Large intestine (tissue), 3 donors: ENCODE measurements around the gene ZSCAN4. TPM values are rescaled to one million over a fixed set of nuclear protein-coding genes. Genes with fewer than 3 reads are reported as not detected.

ENCODE experiments used
- DNase-seq, 2 donors: peaks; one replicate each; pipeline versions ENCODE4 v3.0.0 to v3.0.0-alpha.2; 2013
- H3K27ac ChIP-seq: one replicate; pipeline ENCODE4 v1.5.1; 2013; ENCODE audit warnings: low read length
- H3K27me3 ChIP-seq: 2 replicates; pipeline ENCODE4 v1.6.1; 2013; ENCODE audit warnings: low read length; ENCODE audit not compliant: control insufficient read depth, insufficient read depth
- H3K36me3 ChIP-seq: 2 replicates; pipeline ENCODE4 v1.6.1; 2013; ENCODE audit warnings: low read length; ENCODE audit not compliant: control insufficient read depth, insufficient read depth
- H3K4me1 ChIP-seq: one replicate; pipeline ENCODE4 v1.6.1; 2013; ENCODE audit warnings: low read length; ENCODE audit not compliant: control insufficient read depth, insufficient read depth
- H3K4me3 ChIP-seq: one replicate; pipeline ENCODE4 v1.5.1; 2013; ENCODE audit warnings: low read length
- H3K9me3 ChIP-seq: one replicate; pipeline ENCODE4 v1.6.1; 2013; ENCODE audit warnings: mild to moderate bottlenecking, low read depth, low read length, moderate library complexity; ENCODE audit not compliant: control insufficient read depth
- WGBS: methylation state at CpG from one replicate; pipeline ENCODE4 v1.1.5; 2013; ENCODE audit warnings: low lambda C conversion rate; ENCODE audit not compliant: insufficient coverage; 5-methylcytosine and 5-hydroxymethylcytosine counted together
- polyA plus RNA-seq: library from polyadenylated mRNA; unstranded; fragments of 120-200 nt; gene quantifications from one replicate; pipeline ENCODE4 v1.2.1, GENCODE V29; 2013

The ZSCAN4 gene
- polyA plus RNA-seq, 1 donor = 0.25 TPM

GRCh38 chr19:57712222-57712621, 43.5 kb downstream of the ZSCAN4 start:
- H3K27ac ChIP-seq = no peak overlapping the region
- peaks cover 4% of the 10 kb centered on the region for H3K9me3 ChIP-seq
- no peaks in the 10 kb centered on the region for H3K27me3 ChIP-seq
- no peak for DNase-seq
- H3K36me3 ChIP-seq = peaks cover 8% of the 10 kb centered on the region
- peaks cover 11% of the 10 kb centered on the region for H3K4me1 ChIP-seq
- no peak overlapping the region for H3K4me3 ChIP-seq
- WGBS = no CpG with 5 or more reads among the region's 1 CpG

DNA sequence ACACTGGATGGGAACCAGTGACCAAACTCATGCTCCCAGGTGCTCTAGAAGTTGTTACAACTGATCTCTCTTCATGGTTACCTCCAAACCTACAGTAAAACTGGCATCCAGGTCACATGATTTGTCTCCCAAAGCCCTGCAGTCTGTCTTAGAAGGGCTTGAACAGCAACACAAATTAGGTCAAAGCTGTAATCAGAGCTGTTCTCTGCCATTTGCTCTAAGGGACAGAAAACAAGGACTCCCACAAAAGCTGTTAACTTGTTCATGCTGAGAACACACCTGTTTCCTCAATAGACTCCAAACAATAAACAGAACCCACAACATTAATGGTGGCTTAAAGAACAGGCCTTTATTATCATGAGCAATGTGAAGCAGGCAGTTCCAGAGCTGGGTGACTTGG, 50.7 kb downstream of the ZSCAN4 start:
- no peaks in the 10 kb centered on the region for H3K27me3 ChIP-seq
- no peak overlapping the region for H3K4me3 ChIP-seq
- no peak overlapping the region for H3K27ac ChIP-seq
- DNase-seq = no peak
- peaks cover 44% of the 10 kb centered on the region for H3K36me3 ChIP-seq
- H3K9me3 ChIP-seq = peaks cover 38% of the 10 kb centered on the region
- no peaks in the 10 kb centered on the region for H3K4me1 ChIP-seq

- peaks cover 44% of the 10 kb centered on the region for H3K36me3 ChIP-seq
- no peak overlapping the region for H3K4me3 ChIP-seq
- peaks cover 39% of the 10 kb centered on the region for H3K9me3 ChIP-seq
- no peak for DNase-seq
- no CpG with 5 or more reads among the region's 4 CpGs for WGBS
- H3K4me1 ChIP-seq = no peaks in the 10 kb centered on the region
- H3K27me3 ChIP-seq = no peaks in the 10 kb centered on the region
- H3K27ac ChIP-seq = no peak overlapping the region
These were observed 51.3 kb downstream of the ZSCAN4 start for GRCh38 chr19:57719901-57720519.

- 100% methylated on average over 1 of the region's 10 CpGs for WGBS
- Histone ChIP-seq H3K27ac (no peak overlapping the region), H3K4me3 (no peak overlapping the region), H3K36me3 (peaks cover 44% of the 10 kb centered on the region), H3K4me1 (no peaks in the 10 kb centered on the region), H3K9me3 (peaks cover 44% of the 10 kb centered on the region), H3K27me3 (no peaks in the 10 kb centered on the region)
- no peak for DNase-seq
These were observed 52.1 kb downstream of the ZSCAN4 start for GRCh38 chr19:57720878-57721277.

Other genes with a start within 250 kb of the ZSCAN4 start
- gene ZNF749, start 233.6 kb upstream of the ZSCAN4 start, polyA plus RNA-seq = 15.5 TPM
- gene VN1R1, start 211.8 kb upstream of the ZSCAN4 start, polyA plus RNA-seq = 2.8 TPM
- gene ZNF772, start 191.4 kb upstream of the ZSCAN4 start, polyA plus RNA-seq = 12.2 TPM
- 13.6 TPM for gene ZNF419, start 181.2 kb upstream of the ZSCAN4 start, polyA plus RNA-seq
- gene ZNF773, start 169.0 kb upstream of the ZSCAN4 start, polyA plus RNA-seq = 11.8 TPM
- gene ZNF549, start 141.6 kb upstream of the ZSCAN4 start, polyA plus RNA-seq = 11.8 TPM
- gene ZNF550, start 109.1 kb upstream of the ZSCAN4 start, polyA plus RNA-seq = 16.2 TPM
- gene ZNF416, start 90.0 kb upstream of the ZSCAN4 start, polyA plus RNA-seq = 6.0 TPM
- 8.7 TPM for gene ZIK1, start 84.8 kb upstream of the ZSCAN4 start, polyA plus RNA-seq
- 4.1 TPM for gene ZNF530, start 69.0 kb upstream of the ZSCAN4 start, polyA plus RNA-seq
- gene ZNF134, start 54.7 kb upstream of the ZSCAN4 start, polyA plus RNA-seq = 18.3 TPM
- 23.8 TPM for gene ZNF211, start 35.8 kb upstream of the ZSCAN4 start, polyA plus RNA-seq
- 11.3 TPM for gene ZNF551, start 13.0 kb downstream of the ZSCAN4 start, polyA plus RNA-seq
- 20.3 TPM for gene ZNF154, start 40.3 kb downstream of the ZSCAN4 start, polyA plus RNA-seq
- 15.9 TPM for gene ZNF671, start 58.7 kb downstream of the ZSCAN4 start, polyA plus RNA-seq
- gene ZNF776, start 77.9 kb downstream of the ZSCAN4 start, polyA plus RNA-seq = 21.3 TPM
- 18.6 TPM for gene ZNF586, start 100.7 kb downstream of the ZSCAN4 start, polyA plus RNA-seq
- 40.9 TPM for gene ZNF552, start 146.0 kb downstream of the ZSCAN4 start, polyA plus RNA-seq
- 21.3 TPM for gene ZNF587B, start 161.4 kb downstream of the ZSCAN4 start, polyA plus RNA-seq
- gene ZNF587, start 180.9 kb downstream of the ZSCAN4 start, polyA plus RNA-seq = 61.1 TPM
- 54.3 TPM for gene ZNF814, start 220.1 kb downstream of the ZSCAN4 start, polyA plus RNA-seq
- gene ZNF417, start 247.7 kb downstream of the ZSCAN4 start, polyA plus RNA-seq = 34.8 TPM